AG09319 (cell line): Measurements from ENCODE around the gene GUCA1A.

Experiments
- DNase-seq: peaks from one replicate; pipeline ENCODE4 v3.0.0-alpha.2; 2010; ENCODE audit warnings: low read depth; ENCODE audit errors: extremely low read depth
- TF ChIP-seq, protein P1 (sequence below): IDR thresholded peaks from 2 replicates; pipeline ENCODE4 v1.5.1; 2011; ENCODE audit warnings: low read depth, mild to moderate bottlenecking, inconsistent platforms, low read length, moderate library complexity

The GUCA1A gene

GRCh38 chr6:42173101-42173500 lies at the start of gene GUCA1A:
Gene GUCA1A (plus strand): TSS chr6:42173364. CDS start chr6:42173614, 250 bp downstream.
- TF ChIP-seq, protein P1, sequence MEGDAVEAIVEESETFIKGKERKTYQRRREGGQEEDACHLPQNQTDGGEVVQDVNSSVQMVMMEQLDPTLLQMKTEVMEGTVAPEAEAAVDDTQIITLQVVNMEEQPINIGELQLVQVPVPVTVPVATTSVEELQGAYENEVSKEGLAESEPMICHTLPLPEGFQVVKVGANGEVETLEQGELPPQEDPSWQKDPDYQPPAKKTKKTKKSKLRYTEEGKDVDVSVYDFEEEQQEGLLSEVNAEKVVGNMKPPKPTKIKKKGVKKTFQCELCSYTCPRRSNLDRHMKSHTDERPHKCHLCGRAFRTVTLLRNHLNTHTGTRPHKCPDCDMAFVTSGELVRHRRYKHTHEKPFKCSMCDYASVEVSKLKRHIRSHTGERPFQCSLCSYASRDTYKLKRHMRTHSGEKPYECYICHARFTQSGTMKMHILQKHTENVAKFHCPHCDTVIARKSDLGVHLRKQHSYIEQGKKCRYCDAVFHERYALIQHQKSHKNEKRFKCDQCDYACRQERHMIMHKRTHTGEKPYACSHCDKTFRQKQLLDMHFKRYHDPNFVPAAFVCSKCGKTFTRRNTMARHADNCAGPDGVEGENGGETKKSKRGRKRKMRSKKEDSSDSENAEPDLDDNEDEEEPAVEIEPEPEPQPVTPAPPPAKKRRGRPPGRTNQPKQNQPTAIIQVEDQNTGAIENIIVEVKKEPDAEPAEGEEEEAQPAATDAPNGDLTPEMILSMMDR, result no peak
- no peak for DNase-seq

DNA sequence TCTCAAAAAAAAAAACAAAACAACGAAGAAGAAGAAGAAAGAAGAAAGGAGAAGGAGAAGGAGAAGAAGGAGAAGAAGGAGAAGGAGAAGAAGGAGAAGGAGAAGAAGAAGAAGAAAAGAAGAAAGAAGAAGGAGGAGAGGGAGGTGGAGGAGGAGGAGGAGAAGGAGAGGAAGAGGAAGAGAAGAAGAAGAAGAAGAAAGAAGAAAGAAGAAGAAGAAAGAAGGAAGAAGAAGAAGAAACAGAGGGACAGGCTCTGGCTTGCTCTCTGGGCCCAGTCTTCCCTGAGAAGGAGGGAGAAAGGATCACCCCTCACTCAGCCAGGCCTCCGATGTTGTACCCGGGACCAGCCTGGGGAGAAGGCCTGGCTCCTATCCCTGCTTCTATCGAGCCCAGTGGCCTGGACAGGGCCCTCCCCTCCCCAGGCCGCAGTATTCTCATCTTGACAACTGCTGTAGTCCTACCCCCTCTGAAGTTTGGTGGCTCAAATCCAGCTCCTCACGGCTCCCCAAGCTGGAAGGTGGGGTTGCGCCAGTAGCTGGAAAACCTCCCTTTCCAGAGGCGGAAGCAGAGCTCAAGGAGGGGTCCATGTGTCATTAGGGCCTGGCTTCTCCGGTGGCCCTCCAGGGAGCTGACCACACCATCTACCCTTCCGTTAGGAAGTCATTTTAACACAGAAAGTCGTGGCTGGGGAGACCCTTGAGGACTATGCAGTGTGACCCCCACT lies 49.6 kb upstream of the GUCA1A start:
- no peak for DNase-seq
- TF ChIP-seq, protein P1, result no peak

DNA sequence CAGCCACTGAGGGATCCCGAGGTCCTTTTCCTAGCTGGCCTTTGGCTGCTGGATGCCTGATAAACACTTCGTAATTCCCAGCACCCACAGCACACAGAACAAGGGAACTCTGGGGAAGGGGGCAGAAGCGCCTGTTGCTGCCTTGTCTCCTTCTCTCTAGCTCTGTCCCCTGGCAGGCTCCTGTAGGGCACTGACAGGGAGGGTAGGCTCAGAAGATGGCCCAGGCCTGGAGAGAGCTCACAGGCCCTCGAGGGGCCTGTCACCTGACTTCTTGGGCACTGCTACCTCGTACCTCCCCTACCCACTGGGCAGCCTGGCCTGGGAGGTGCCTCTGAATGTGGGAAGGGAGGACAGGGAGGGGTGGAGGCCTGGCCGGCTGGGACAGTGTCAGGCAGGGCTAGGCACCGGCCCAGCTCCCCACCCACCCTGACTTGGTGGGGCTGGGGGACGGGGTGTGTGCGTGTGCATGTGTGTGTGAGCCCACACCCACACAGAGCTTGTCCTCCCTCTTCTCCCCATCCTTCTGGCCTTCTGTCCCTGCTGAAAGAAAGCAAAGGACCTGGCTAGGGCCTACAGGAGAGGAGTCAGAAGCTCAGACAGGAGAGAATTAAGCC lies 48.8 kb upstream of the GUCA1A start:
- DNase-seq, result no peak
- TF ChIP-seq, protein P1, result no peak

GRCh38 chr6:42125231-42125630 lies 47.9 kb upstream of the GUCA1A start:
- no peak for DNase-seq
- TF ChIP-seq, protein P1, result no peak

GRCh38 chr6:42125663-42126062 lies 47.5 kb upstream of the GUCA1A start:
- no peak for DNase-seq
- TF ChIP-seq, protein P1, result no peak

- TF ChIP-seq, protein P1, result no peak
- DNase-seq, result no peak
These were observed 44.5 kb upstream of the GUCA1A start for GRCh38 chr6:42128460-42129359.

- DNase-seq, result no peak
- TF ChIP-seq, protein P1, result no peak
These were observed 43.8 kb upstream of the GUCA1A start for GRCh38 chr6:42129360-42129676.
